Upper lobe of left lung (tissue), 6 donors: ENCODE results near the gene FBXL7. TPM values are rescaled to one million over a fixed set of nuclear protein-coding genes. Genes with fewer than 3 reads are reported as not detected.

Experiments
- ATAC-seq, 2 donors: fragments of 200-7000 bp; cut with Tn5 transposase; one replicate each; pipeline ENCODE4 v1.9.1; 2022; ENCODE audit warnings: mild to moderate bottlenecking in 2 of 2, moderate library complexity in 2 of 2; ENCODE audit not compliant: low FRiP score in 2 of 2
- DNase-seq, 2 donors: peaks; one replicate each; pipeline ENCODE4 v3.0.0-alpha.2; 2019 to 2020
- H3K27ac ChIP-seq, 4 donors: fragments of 200-600 bp; sonication (generic); one replicate each; pipeline ENCODE4 v1.5.1; 2016 to 2019
- H3K27me3 ChIP-seq, 4 donors: fragments of 200-600 bp; sonication (generic); one replicate each; pipeline ENCODE4 v1.5.1; 2017 to 2019
- H3K36me3 ChIP-seq, 4 donors: fragments of 200-600 bp; sonication (generic); one replicate each; pipeline ENCODE4 v1.5.1; 2016 to 2019
- H3K4me1 ChIP-seq, 4 donors: fragments of 200-600 bp; sonication (generic); one replicate each; pipeline ENCODE4 v1.5.1; 2018 to 2019
- H3K4me3 ChIP-seq, 4 donors: fragments of 200-600 bp; sonication (generic); one replicate each; pipeline ENCODE4 v1.5.1; 2017 to 2019; ENCODE audit warnings: mild to moderate bottlenecking in 2 of 4, moderate library complexity in 1 of 4
- H3K9me3 ChIP-seq, 4 donors: fragments of 200-600 bp; sonication (generic); one replicate each; pipeline ENCODE4 v1.5.1; 2018 to 2019
- EP300 ChIP-seq, 4 donors: sonication (generic); formaldehyde crosslinking; IDR thresholded peaks; one replicate each; pipeline ENCODE4 v1.5.1; 2017; ENCODE audit warnings: antibody characterized with exemption in 4 of 4, control low read depth in 2 of 4
- POLR2A ChIP-seq, 4 donors: fragments of 450-650 bp; IDR thresholded peaks; one replicate each; pipeline ENCODE4 v1.5.1; 2016 to 2017; ENCODE audit warnings: antibody characterized with exemption in 4 of 4, mild to moderate bottlenecking in 2 of 4
- POLR2AphosphoS5 ChIP-seq, 2 donors: sonication (generic); formaldehyde crosslinking; IDR thresholded peaks; one replicate each; pipeline ENCODE4 v1.5.1; 2017; ENCODE audit warnings: antibody characterized with exemption in 2 of 2
- WGBS, 2 donors: methylation state at CpG; one replicate each; pipeline ENCODE4 v1.1.5; 2017 to 2018; 5-methylcytosine and 5-hydroxymethylcytosine counted together
- total RNA-seq, 6 donors: library from RNA; depleted of rRNA in 4 of 6; stranded (reverse); fragments of >200 nt in 4 of 6; gene quantifications; one replicate each; pipeline versions ENCODE4 v1.1.0 to v1.2.1, GENCODE V29; 2016 to 2021
- TF ChIP-seq, protein P1 (sequence below), 6 experiments: fragments of 450-650 bp in 4 of 6; fragments of 200-600 bp in 2 of 6; sonication (generic) in 2 of 6; IDR thresholded peaks; one replicate each; pipeline ENCODE4 v1.5.1; 2016 to 2019; ENCODE audit warnings: antibody characterized with exemption in 6 of 6
- donor health status: DM: no; HTN: no; CAD: no; lungs with moderate emphysema.
- donor health status: DM: no; HTN: yes; CAD: no; lungs with severe emphysema.

The FBXL7 gene
- total RNA-seq, 6 donors from 2014 or later = 4.9 to 13.6 (median 6.9) TPM

DNA sequence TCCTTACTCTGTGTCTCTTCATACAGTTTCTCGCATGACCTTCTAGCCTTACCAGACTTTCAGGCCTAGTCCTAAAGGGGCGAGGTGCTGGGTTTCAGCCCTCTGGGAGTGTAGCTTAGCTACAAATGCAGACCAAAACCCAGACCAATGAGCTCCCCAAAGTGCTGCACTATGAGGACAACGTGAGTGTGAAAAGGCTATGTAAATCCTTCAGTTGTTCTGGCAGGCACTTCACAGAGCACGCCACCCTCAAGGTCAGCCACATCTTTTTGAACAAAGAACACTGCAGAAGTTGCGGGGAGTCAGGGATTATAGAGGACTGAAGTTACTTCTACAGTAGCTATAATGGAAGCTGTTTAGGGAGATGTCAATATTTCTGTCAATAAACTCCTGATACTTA is 377.9 kb downstream of the FBXL7 start:
- no peak overlapping the region for H3K27ac ChIP-seq
- no peaks in the 10 kb centered on the region for H3K27me3 ChIP-seq
- no peak for DNase-seq
- no peaks in the 10 kb centered on the region for H3K36me3 ChIP-seq
- H3K4me3 ChIP-seq = no peak overlapping the region
- H3K4me1 ChIP-seq = no peaks in the 10 kb centered on the region
- TF ChIP-seq POLR2AphosphoS5 (IDR thresholded peaks at IDR 0.05) (no peak), POLR2A (IDR thresholded peaks at IDR 0.05) (no peak), EP300 (IDR thresholded peaks at IDR 0.05) (no peak)
- TF ChIP-seq, protein P1, sequence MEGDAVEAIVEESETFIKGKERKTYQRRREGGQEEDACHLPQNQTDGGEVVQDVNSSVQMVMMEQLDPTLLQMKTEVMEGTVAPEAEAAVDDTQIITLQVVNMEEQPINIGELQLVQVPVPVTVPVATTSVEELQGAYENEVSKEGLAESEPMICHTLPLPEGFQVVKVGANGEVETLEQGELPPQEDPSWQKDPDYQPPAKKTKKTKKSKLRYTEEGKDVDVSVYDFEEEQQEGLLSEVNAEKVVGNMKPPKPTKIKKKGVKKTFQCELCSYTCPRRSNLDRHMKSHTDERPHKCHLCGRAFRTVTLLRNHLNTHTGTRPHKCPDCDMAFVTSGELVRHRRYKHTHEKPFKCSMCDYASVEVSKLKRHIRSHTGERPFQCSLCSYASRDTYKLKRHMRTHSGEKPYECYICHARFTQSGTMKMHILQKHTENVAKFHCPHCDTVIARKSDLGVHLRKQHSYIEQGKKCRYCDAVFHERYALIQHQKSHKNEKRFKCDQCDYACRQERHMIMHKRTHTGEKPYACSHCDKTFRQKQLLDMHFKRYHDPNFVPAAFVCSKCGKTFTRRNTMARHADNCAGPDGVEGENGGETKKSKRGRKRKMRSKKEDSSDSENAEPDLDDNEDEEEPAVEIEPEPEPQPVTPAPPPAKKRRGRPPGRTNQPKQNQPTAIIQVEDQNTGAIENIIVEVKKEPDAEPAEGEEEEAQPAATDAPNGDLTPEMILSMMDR (IDR thresholded peaks at IDR 0.05) = no peak
- no peaks in the 10 kb centered on the region for H3K9me3 ChIP-seq
- no peak for ATAC-seq
- WGBS, 2 donors = 81% methylated on average over 5 of the region's 5 CpGs

DNA sequence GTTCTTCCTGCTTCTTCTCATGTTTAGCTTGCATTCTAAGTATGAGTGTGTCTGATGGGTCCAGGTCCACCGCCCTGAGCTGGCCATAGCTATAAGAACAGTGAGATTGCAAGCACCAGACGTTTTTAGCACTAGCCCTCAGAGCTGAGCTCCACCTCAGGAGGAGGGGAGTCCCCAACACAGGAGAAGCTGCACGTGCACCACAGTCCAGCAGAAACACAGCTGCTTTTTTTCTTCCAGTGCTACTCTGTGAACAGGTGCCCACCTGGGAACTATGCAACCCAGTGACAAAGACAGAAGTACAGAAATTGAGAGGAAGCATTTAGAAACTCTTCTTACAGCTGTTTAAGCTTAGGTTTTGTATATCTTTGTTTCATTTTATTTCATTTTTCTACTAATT is 380.2 kb downstream of the FBXL7 start:
- Histone ChIP-seq H3K4me3 (no peak overlapping the region), H3K9me3 (no peaks in the 10 kb centered on the region), H3K27me3 (no peaks in the 10 kb centered on the region), H3K4me1 (no peaks in the 10 kb centered on the region), H3K36me3 (no peaks in the 10 kb centered on the region), H3K27ac (no peak overlapping the region)
- TF ChIP-seq POLR2A (IDR thresholded peaks at IDR 0.05) (no peak), EP300 (IDR thresholded peaks at IDR 0.05) (no peak), POLR2AphosphoS5 (IDR thresholded peaks at IDR 0.05) (no peak)
- TF ChIP-seq, protein P1 (IDR thresholded peaks at IDR 0.05) = no peak
- no peak for ATAC-seq
- WGBS, 2 donors = 74% methylated on average over 3 of the region's 3 CpGs
- no peak for DNase-seq

DNA sequence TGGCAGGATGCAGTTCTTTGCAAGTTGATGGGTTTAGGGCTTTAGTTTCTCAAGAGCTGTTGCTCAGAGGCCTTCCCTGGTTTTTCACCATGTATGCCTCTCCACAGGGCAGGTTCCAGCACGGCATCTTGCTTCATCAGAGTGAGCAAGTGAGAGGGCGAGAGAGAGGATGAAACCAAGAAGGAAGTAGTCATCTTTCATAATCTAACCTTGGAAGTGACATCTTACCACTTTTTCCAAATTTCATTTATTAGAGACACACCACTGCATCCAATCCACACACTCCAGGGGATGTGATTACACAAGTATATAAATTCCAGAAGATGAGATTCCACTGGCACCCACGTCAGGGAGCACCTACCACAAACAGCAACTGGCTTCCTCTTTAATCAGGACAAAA is 385.2 kb downstream of the FBXL7 start:
- ATAC-seq = no peak
- no peaks in the 10 kb centered on the region for H3K27me3 ChIP-seq
- H3K36me3 ChIP-seq = no peaks in the 10 kb centered on the region
- no peak overlapping the region for H3K4me3 ChIP-seq
- 79% methylated on average over 3 of the region's 3 CpGs for WGBS, 2 donors
- H3K27ac ChIP-seq = no peak overlapping the region
- H3K4me1 ChIP-seq = peaks cover 0 to 9% (median 0%) of the 10 kb centered on the region in 4 donors
- no peaks in the 10 kb centered on the region for H3K9me3 ChIP-seq
- TF ChIP-seq, protein P1 (IDR thresholded peaks at IDR 0.05) = no peak
- TF ChIP-seq EP300 (IDR thresholded peaks at IDR 0.05) (no peak), POLR2AphosphoS5 (IDR thresholded peaks at IDR 0.05) (no peak), POLR2A (IDR thresholded peaks at IDR 0.05) (no peak)
- DNase-seq = no peak

DNA sequence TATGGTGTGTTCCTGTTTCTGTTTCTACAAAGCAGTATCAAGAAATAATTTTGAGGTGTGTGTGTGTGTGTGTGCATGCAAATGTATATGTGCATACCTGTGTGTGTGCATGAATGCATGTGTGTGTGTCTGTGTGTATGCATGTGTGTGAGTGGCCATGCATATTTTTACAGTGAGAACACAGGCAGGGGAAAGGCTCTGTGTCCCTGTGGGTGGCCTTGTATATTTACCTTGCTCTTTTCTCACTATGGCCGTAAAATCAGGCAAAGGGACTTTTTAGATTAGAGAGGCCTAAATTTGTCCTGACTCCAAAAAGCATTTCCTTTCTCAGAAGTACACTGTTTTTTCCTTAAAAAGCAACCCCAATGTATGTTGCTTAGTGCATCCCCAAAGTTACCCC is 386.2 kb downstream of the FBXL7 start:
- Histone ChIP-seq H3K27me3 (no peaks in the 10 kb centered on the region), H3K36me3 (no peaks in the 10 kb centered on the region), H3K4me1 (peaks cover 0 to 9% (median 0%) of the 10 kb centered on the region in 4 donors), H3K9me3 (no peaks in the 10 kb centered on the region), H3K27ac (no peak overlapping the region), H3K4me3 (no peak overlapping the region)
- WGBS, 2 donors = 92 to 100% methylated on average over 1 of the region's 1 CpG
- DNase-seq = no peak
- no peak for ATAC-seq
- no peak for TF ChIP-seq POLR2AphosphoS5 (IDR thresholded peaks at IDR 0.05)
- TF ChIP-seq POLR2A (IDR thresholded peaks at IDR 0.05) = no peak
- TF ChIP-seq, protein P1 (IDR thresholded peaks at IDR 0.05) = no peak
- no peak for TF ChIP-seq EP300 (IDR thresholded peaks at IDR 0.05)

DNA sequence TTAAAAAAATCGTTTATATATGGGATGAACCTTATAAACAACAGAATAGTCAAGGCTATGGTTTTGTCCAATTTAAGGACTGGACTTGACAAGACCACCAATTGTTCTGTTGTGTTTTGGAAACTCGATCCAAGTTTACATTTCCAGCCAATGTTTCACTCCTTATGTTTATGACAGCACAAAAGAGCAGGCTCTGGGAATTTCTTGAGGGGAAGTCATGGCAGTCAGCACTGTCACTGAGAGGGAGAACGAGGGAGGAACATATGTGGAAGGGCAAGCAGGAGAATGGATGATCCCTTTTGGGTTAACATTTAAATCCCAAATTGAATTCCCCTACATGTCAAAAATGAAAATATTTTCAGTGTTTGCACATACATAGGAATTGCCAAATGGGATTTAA is 387.1 kb downstream of the FBXL7 start:
- TF ChIP-seq, protein P1 (IDR thresholded peaks at IDR 0.05) = no peak
- TF ChIP-seq POLR2A (IDR thresholded peaks at IDR 0.05) = no peak
- TF ChIP-seq EP300 (IDR thresholded peaks at IDR 0.05) = no peak
- peak in 1 of 2 donors; percentile 30 for TF ChIP-seq POLR2AphosphoS5 (IDR thresholded peaks at IDR 0.05)
- 32 to 55% methylated on average over 3 of the region's 3 CpGs for WGBS, 2 donors
- H3K36me3 ChIP-seq = no peaks in the 10 kb centered on the region
- ATAC-seq = no peak
- H3K4me3 ChIP-seq = no peak overlapping the region
- DNase-seq = no peak
- no peaks in the 10 kb centered on the region for H3K9me3 ChIP-seq
- peaks cover 0 to 9% (median 0%) of the 10 kb centered on the region in 4 donors for H3K4me1 ChIP-seq
- H3K27ac ChIP-seq = peak overlapping the region in 1 of 4 donors; percentile 19
- H3K27me3 ChIP-seq = no peaks in the 10 kb centered on the region
